ENCODE data around the gene PIP5K1C. TPM values are rescaled to one million over a fixed set of nuclear protein-coding genes. Genes with fewer than 3 reads are reported as not detected.

PIP5K1C gene
- polyA plus RNA-seq, 2 of the 4 experiments (the other 2 are of a cell fraction): 2.6 to 9.3 TPM

DNA sequence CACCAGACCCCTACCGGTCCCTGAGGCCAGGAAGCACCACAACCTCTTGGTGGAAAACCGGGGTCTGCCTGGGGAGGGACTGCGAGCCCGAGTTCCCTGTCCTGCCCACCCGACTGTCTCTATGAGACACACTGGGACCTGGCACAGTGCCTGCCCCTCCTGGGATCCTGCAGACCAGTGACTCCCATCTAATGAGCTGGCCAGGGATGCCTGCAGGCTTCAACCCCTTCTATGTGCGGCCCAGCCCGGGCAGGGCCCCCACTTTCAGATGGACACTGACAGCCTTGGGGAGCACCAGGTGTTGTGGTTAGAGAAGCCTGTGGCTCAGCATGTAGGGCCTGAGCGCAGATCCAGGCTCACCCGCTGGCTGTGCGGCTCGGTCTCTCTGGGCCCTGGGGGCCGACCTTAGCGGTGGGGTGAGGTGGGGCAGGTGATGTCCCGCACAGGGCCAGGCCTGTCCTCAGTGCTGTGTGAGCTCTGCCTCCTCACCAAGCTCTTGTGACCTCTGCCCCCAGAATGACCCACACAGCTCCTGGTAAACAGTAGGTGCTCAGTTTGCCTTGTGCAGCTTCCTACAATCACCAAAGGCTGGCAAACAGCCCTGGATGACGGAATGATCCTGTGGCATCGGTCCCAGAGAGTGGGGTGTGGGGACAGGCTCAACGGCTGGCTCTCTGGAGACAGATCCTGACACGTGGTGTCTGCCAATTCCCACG is 55.8 kb downstream of the PIP5K1C start:
- no peaks in the 10 kb centered on the region for H3K4me1 ChIP-seq
- TF ChIP-seq, protein P1, sequence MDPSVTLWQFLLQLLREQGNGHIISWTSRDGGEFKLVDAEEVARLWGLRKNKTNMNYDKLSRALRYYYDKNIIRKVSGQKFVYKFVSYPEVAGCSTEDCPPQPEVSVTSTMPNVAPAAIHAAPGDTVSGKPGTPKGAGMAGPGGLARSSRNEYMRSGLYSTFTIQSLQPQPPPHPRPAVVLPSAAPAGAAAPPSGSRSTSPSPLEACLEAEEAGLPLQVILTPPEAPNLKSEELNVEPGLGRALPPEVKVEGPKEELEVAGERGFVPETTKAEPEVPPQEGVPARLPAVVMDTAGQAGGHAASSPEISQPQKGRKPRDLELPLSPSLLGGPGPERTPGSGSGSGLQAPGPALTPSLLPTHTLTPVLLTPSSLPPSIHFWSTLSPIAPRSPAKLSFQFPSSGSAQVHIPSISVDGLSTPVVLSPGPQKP (IDR thresholded peaks at IDR 0.05; ENCODE audit: low read depth, low read length): no peak
- TF ChIP-seq, protein P2, sequence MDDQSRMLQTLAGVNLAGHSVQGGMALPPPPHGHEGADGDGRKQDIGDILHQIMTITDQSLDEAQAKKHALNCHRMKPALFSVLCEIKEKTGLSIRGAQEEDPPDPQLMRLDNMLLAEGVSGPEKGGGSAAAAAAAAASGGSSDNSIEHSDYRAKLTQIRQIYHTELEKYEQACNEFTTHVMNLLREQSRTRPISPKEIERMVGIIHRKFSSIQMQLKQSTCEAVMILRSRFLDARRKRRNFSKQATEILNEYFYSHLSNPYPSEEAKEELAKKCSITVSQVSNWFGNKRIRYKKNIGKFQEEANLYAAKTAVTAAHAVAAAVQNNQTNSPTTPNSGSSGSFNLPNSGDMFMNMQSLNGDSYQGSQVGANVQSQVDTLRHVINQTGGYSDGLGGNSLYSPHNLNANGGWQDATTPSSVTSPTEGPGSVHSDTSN (IDR thresholded peaks at IDR 0.05): no peak
- TF ChIP-seq, protein P3, sequence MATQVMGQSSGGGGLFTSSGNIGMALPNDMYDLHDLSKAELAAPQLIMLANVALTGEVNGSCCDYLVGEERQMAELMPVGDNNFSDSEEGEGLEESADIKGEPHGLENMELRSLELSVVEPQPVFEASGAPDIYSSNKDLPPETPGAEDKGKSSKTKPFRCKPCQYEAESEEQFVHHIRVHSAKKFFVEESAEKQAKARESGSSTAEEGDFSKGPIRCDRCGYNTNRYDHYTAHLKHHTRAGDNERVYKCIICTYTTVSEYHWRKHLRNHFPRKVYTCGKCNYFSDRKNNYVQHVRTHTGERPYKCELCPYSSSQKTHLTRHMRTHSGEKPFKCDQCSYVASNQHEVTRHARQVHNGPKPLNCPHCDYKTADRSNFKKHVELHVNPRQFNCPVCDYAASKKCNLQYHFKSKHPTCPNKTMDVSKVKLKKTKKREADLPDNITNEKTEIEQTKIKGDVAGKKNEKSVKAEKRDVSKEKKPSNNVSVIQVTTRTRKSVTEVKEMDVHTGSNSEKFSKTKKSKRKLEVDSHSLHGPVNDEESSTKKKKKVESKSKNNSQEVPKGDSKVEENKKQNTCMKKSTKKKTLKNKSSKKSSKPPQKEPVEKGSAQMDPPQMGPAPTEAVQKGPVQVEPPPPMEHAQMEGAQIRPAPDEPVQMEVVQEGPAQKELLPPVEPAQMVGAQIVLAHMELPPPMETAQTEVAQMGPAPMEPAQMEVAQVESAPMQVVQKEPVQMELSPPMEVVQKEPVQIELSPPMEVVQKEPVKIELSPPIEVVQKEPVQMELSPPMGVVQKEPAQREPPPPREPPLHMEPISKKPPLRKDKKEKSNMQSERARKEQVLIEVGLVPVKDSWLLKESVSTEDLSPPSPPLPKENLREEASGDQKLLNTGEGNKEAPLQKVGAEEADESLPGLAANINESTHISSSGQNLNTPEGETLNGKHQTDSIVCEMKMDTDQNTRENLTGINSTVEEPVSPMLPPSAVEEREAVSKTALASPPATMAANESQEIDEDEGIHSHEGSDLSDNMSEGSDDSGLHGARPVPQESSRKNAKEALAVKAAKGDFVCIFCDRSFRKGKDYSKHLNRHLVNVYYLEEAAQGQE (IDR thresholded peaks at IDR 0.05): no peak
- TF ChIP-seq NPAS2 (CRISPR knock-in tag; IDR thresholded peaks at IDR 0.05; ENCODE audit: borderline replicate concordance) (no peak), PHF8 (IDR thresholded peaks at IDR 0.05; ENCODE audit: borderline replicate concordance, low read depth) (no peak), HOXB13 (CRISPR knock-in tag; IDR thresholded peaks at IDR 0.05; ENCODE audit: low read depth) (no peak), RARB (CRISPR knock-in tag; IDR thresholded peaks at IDR 0.05) (no peak), CHD2 (IDR thresholded peaks at IDR 0.05; ENCODE audit: low read length, partially characterized antibody) (no peak), RAD21 (conservative IDR thresholded peaks at IDR 0.05 in 1 of 2, IDR thresholded peaks at IDR 0.05 in 1 of 2) (no peak), SMC3 (IDR thresholded peaks at IDR 0.05) (no peak), EP300 (IDR thresholded peaks at IDR 0.05) (no peak), JUNB (IDR thresholded peaks at IDR 0.05) (no peak), POLR2AphosphoS2 (conservative IDR thresholded peaks at IDR 0.05; ENCODE audit: low read length) (no peak), FOSB (CRISPR knock-in tag; IDR thresholded peaks at IDR 0.05) (no peak), HOXA7 (CRISPR knock-in tag; IDR thresholded peaks at IDR 0.05) (no peak), FOSL2 (IDR thresholded peaks at IDR 0.05) (no peak), FOSL2 (CRISPR knock-in tag; IDR thresholded peaks at IDR 0.05) (no peak), TP53 (CRISPR knock-in tag; IDR thresholded peaks at IDR 0.05) (no peak)
- POLR2A ChIA-PET: no interaction called here
- ATAC-seq: peak in 1 of 2 experiments; percentile 28; a peak in 3 of 6 replicates
- no peak overlapping the region for H3K4me3 ChIP-seq
- no peak for DNase-seq (ENCODE audit: low read depth in 1 of 2, low spot score in 1 of 2)
- 49% methylated on average over 6 of the region's 19 CpGs for WGBS (ENCODE audit: missing lambda C conversion rate)
- H3K9me3 ChIP-seq: no peaks in the 10 kb centered on the region
- FAIRE-seq: no peak
- CTCF ChIA-PET: no interaction called here
- H3K27ac ChIP-seq: no peak overlapping the region
- H3K4me2 ChIP-seq: no peak overlapping the region

DNA sequence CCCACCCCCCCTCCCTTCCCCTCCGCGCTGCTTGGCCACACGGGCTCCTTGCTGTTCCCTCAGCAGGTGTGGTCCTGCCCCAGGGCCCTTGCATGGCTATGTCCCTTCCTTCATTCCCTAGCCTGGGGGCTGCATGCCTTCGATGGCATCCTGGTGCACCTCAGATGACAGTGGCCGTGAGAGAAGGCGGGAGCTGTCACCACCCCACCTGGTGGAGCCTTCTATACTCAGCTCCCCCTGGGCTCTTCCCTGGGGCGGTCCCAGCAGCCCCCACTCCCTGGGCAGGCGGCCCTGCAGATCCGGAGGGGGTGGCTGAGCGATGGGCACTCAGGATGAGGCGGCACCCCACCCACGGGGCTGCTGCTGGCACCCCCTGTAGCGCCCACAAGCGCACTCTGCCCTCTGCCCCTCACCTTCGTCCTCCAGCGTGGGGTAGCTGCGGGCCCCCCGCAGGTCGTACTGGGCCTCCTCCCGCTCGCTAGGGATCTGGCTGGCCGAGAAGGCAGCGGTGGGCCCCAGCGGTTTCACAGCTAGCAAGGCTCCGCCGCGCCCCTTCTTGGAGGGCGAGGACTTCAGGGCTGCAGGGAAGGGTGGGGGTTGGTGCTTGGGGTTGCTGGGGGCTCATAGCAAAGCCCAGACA is 56.5 kb downstream of the PIP5K1C start:
- no peaks in the 10 kb centered on the region for H3K4me1 ChIP-seq
- TF ChIP-seq TP53 (CRISPR knock-in tag; IDR thresholded peaks at IDR 0.05) (no peak), RAD21 (conservative IDR thresholded peaks at IDR 0.05 in 1 of 2, IDR thresholded peaks at IDR 0.05 in 1 of 2) (no peak), BHLHE40 (IDR thresholded peaks at IDR 0.05; ENCODE audit: low read depth, low read length) (no peak), KDM1A (IDR thresholded peaks at IDR 0.05; ENCODE audit: low read depth) (no peak), HOXB13 (CRISPR knock-in tag; IDR thresholded peaks at IDR 0.05; ENCODE audit: low read depth) (no peak), SMC3 (IDR thresholded peaks at IDR 0.05) (no peak), HEYL (CRISPR knock-in tag; IDR thresholded peaks at IDR 0.05) (no peak)
- 100% methylated on average over 4 of the region's 28 CpGs for WGBS (ENCODE audit: missing lambda C conversion rate)
- DNase-seq (ENCODE audit: low read depth in 1 of 2, low spot score in 1 of 2) (no peak), FAIRE-seq (no peak), ATAC-seq (no peak)
- H3K9me3 ChIP-seq: no peaks in the 10 kb centered on the region
- H3K4me2 ChIP-seq: no peak overlapping the region
- no peak overlapping the region for H3K27ac ChIP-seq
- ChIA-PET CTCF (no interaction called here), POLR2A (no interaction called here)
- H3K4me3 ChIP-seq: no peak overlapping the region

Data from A549 (cell line).